Measurements from ENCODE around the gene KLHDC9.

KLHDC9 gene

GRCh38 chr1:161133220-161133740 is 35.1 kb downstream of the KLHDC9 start:
- peak in 2 of 3 experiments; percentile 58 to 77 for DNase-seq

- DNase-seq, result no peak
These were observed 39.7 kb downstream of the KLHDC9 start for GRCh38 chr1:161137881-161138280.

- no peak for DNase-seq
These were observed 40.3 kb downstream of the KLHDC9 start for GRCh38 chr1:161138431-161138830.

- peak; percentile 25 to 63 (median 56) for DNase-seq
These were observed 41.6 kb downstream of the KLHDC9 start for GRCh38 chr1:161139766-161140165.

GRCh38 chr1:161140755-161141400 is 42.7 kb downstream of the KLHDC9 start:
- no peak for DNase-seq

GRCh38 chr1:161145832-161146231 is 47.7 kb downstream of the KLHDC9 start:
- no peak for DNase-seq
